HepG2 (cell line): Measurements from ENCODE around the gene ERBB4. TPM values are rescaled to one million over a fixed set of nuclear protein-coding genes. Genes with fewer than 3 reads are reported as not detected.
A peak's percentile ranks its signal among the peaks of the same experiment; 100 is the strongest.

Source experiments
- ATAC-seq: fragments of 200-7000 bp; cut with Tn5 transposase; 3 replicates; pipeline ENCODE4 v1.9.1; 2020; ENCODE audit warnings: mild to moderate bottlenecking, moderate library complexity
- BruUV-seq: library from RNA; stranded (reverse); fragments of 400-500 nt; replicated peaks from 2 replicates; lab custom pipeline; 2021; lab: Mats Ljungman, UMichigan
- CTCF ChIA-PET: fragments of 300-600 bp; formaldehyde crosslinking; extraction: SDS; loops from one replicate; lab custom pipeline; 2021; ENCODE audit warnings: low total read pairs, inconsistent platforms, low intra/inter-chr PET ratio; lab: Yijun Ruan, JAX
- POLR2A ChIA-PET: fragments of 350-600 bp; sonication (Branson Sonifier 250); formaldehyde crosslinking; loops from one replicate; lab custom pipeline; 2020; ENCODE audit warnings: antibody characterized with exemption, inconsistent platforms; lab: Yijun Ruan, JAX
- DNase-seq: peaks from one replicate; pipeline ENCODE4 v3.0.0-alpha.2; 2015; ENCODE audit warnings: low spot score
- FAIRE-seq: peaks from 3 replicates; lab custom pipeline; 2011; peaks lifted over from hg19 to GRCh38; lab: Jason Lieb, UNC
- H2AFZ ChIP-seq: one replicate; pipeline ENCODE4 v1.6.1; 2011; ENCODE audit warnings: low read length, inconsistent platforms
- H3K27ac ChIP-seq: fragments of 300-600 bp; 3 replicates; pipeline ENCODE4 v1.8.0; 2011; ENCODE audit warnings: mixed run types, mild to moderate bottlenecking, mixed read lengths, low read length, inconsistent platforms; ENCODE audit not compliant: insufficient read depth; ENCODE audit errors: extremely low read length
- H3K27me3 ChIP-seq, 2 experiments: fragments of 200-600 bp in 1 of 2; 2 replicates in 1 of 2; 3 replicates in 1 of 2; pipeline versions ENCODE4 v1.6.0 to v1.8.0; 2011; ENCODE audit warnings: low read length in 2 of 2, mild to moderate bottlenecking in 2 of 2, moderate library complexity in 2 of 2, inconsistent platforms in 1 of 2; ENCODE audit not compliant: insufficient read depth in 2 of 2, control insufficient read depth in 1 of 2
- H3K36me3 ChIP-seq, 2 experiments: fragments of 200-600 bp in 1 of 2; replicated peaks in 1 of 2; 2 replicates in 1 of 2; 3 replicates in 1 of 2; pipeline versions ENCODE4 v1.5.1 to v1.8.0; 2011; ENCODE audit warnings: low read length in 2 of 2, inconsistent platforms in 1 of 2; ENCODE audit not compliant: insufficient read depth in 2 of 2, control insufficient read depth in 1 of 2
- H3K4me1 ChIP-seq: 2 replicates; pipeline ENCODE4 v1.5.1; 2012; ENCODE audit warnings: low read length, inconsistent platforms; ENCODE audit not compliant: insufficient read depth
- H3K4me2 ChIP-seq: 2 replicates; pipeline ENCODE4 v1.6.0; 2011; ENCODE audit warnings: low read depth, low read length, inconsistent platforms
- H3K4me3 ChIP-seq, 3 experiments: fragments of 200-600 bp in 1 of 3; sonication (generic), shearing (Covaris generic) in 1 of 3; replicated peaks in 1 of 3; 2 replicates each; pipeline ENCODE4 v1.5.1; 2011 to 2016; ENCODE audit warnings: low read length in 3 of 3, inconsistent platforms in 2 of 3, low read depth in 2 of 3, mild to moderate bottlenecking in 2 of 3, control low read depth in 1 of 3, mixed read lengths in 1 of 3; ENCODE audit not compliant: insufficient read depth in 1 of 3
- H3K79me2 ChIP-seq: one replicate; pipeline ENCODE4 v1.6.1; 2011; ENCODE audit warnings: low read length, inconsistent platforms; ENCODE audit not compliant: insufficient read depth
- H3K9ac ChIP-seq: 2 replicates; pipeline ENCODE4 v1.6.0; 2011; ENCODE audit warnings: mild to moderate bottlenecking, low read depth, low read length, inconsistent platforms; ENCODE audit not compliant: insufficient read depth
- H3K9me3 ChIP-seq: 2 replicates; pipeline ENCODE4 v1.5.1; 2012; ENCODE audit warnings: mild to moderate bottlenecking, low read length
- H4K20me1 ChIP-seq: 2 replicates; pipeline ENCODE4 v1.6.0; 2011; ENCODE audit warnings: inconsistent platforms, mild to moderate bottlenecking, low read length, moderate library complexity; ENCODE audit not compliant: insufficient read depth
- HNF1A ChIP-seq, 2 experiments: sonication (generic) in 1 of 2; formaldehyde crosslinking in 1 of 2; IDR thresholded peaks; 2 replicates each; pipeline versions ENCODE4 v1.4.0 to v1.6.1; 2016 to 2020; ENCODE audit warnings: borderline replicate concordance in 1 of 2, low read depth in 1 of 2, mild to moderate bottlenecking in 1 of 2, missing genetic modification reagents in 1 of 2
- SATB2 ChIP-seq: sonication (generic); formaldehyde crosslinking; IDR thresholded peaks from 2 replicates; pipeline ENCODE4 v1.5.0; 2020; ENCODE audit warnings: missing genetic modification reagents
- WGBS: methylation state at CpG from one replicate; pipeline ENCODE4 v1.1.6; 2017; ENCODE audit warnings: low lambda C conversion rate; 5-methylcytosine and 5-hydroxymethylcytosine counted together
- in situ Hi-C: cut with HindIII; loops from 2 replicates; pipeline ENCODE4 v1.10.0; 2017; ENCODE audit warnings: low pct_unique_long_range_greater_than_20kb; ENCODE audit not compliant: extremely low pct_ligation_motif_present
- intact Hi-C: fragments of 100-400 bp; cut with micrococcal nuclease; formaldehyde crosslinking; loops from one replicate; pipeline ENCODE4 v1.10.0; 2022; ENCODE audit not compliant: unreplicated experiment
- polyA plus RNA-seq, 8 experiments: library from polyadenylated mRNA; depleted of rRNA in 3 of 8; stranded (reverse) in 7 of 8; unstranded in 1 of 8; fragments of >200 nt; fragmentation: Illumina TruSeq in 4 of 8; extraction: Trizol in 4 of 8; gene quantifications; 2 replicates each; pipeline versions ENCODE4 v1.2.1 to v1.2.3, GENCODE V29; 2011 to 2016; ENCODE audit warnings: low read depth in 4 of 8, missing spikeins in 1 of 8, mixed read lengths in 1 of 8; ENCODE audit not compliant: insufficient read depth in 1 of 8
- total RNA-seq, 5 experiments: library from RNA; depleted of rRNA; stranded (reverse); fragments of >200 nt; fragmentation: Illumina TruSeq; extraction: Trizol; gene quantifications; 2 replicates each; pipeline ENCODE4 v1.2.3, GENCODE V29; 2016; ENCODE audit warnings: low read depth in 1 of 5
- TF ChIP-seq, protein P1 (sequence below): sonication (generic); formaldehyde crosslinking; IDR thresholded peaks from 2 replicates; pipeline ENCODE4 v1.4.0; 2020; ENCODE audit warnings: missing genetic modification reagents, borderline replicate concordance
- TF ChIP-seq, protein P2 (sequence below): fragments of 450-650 bp; IDR thresholded peaks from 2 replicates; pipeline ENCODE4 v1.6.1; 2016
- TF ChIP-seq, protein P3 (sequence below): sonication (generic); formaldehyde crosslinking; IDR thresholded peaks from 2 replicates; pipeline ENCODE4 v1.5.1; 2020; ENCODE audit warnings: missing genetic modification reagents, mild to moderate bottlenecking, borderline replicate concordance

The ERBB4 gene
- total and polyA plus RNA-seq, 2 of the 13 experiments (the other 11 are each of a cell fraction or from before 2014, with no cell fraction given), result not detected

DNA sequence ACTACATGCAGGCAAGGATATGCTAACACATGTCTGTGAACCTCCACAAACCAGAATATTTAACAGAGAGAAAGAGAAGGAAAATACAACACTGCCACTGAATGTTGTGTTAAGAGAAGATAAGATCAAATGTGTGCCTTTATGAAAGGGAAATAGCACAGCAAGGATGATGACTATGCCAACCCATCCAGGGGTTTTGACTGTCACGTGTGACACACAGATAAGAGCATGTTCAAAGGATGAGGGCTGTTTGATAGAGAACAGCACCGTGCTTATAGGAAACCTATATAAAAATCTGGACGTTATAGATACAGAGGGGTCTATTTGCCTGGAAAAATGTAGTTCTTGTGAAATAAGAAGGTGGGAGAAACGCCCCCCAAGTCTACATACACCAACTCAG lies 1070.4 kb downstream of the ERBB4 start:
- Histone ChIP-seq H3K27me3 (no peaks in the 10 kb centered on the region), H3K9me3 (no peaks in the 10 kb centered on the region), H3K36me3 (no peaks in the 10 kb centered on the region), H3K4me1 (no peaks in the 10 kb centered on the region), H2AFZ (no peak overlapping the region), H3K4me3 (no peak overlapping the region), H4K20me1 (no peaks in the 10 kb centered on the region), H3K27ac (no peak overlapping the region), H3K4me2 (no peak overlapping the region), H3K79me2 (no peaks in the 10 kb centered on the region), H3K9ac (no peak overlapping the region)
- BruUV-seq, result no TSS peak
- no peak for DNase-seq
- no peak for ATAC-seq
- CTCF ChIA-PET, result no interaction called here
- no peak for FAIRE-seq
- intact Hi-C loops, result no loop called here
- in situ Hi-C loops, result no loop called here
- POLR2A ChIA-PET, result no interaction called here
- WGBS, result under 1% methylated on average over 4 of the region's 4 CpGs
- TF ChIP-seq, protein P1, sequence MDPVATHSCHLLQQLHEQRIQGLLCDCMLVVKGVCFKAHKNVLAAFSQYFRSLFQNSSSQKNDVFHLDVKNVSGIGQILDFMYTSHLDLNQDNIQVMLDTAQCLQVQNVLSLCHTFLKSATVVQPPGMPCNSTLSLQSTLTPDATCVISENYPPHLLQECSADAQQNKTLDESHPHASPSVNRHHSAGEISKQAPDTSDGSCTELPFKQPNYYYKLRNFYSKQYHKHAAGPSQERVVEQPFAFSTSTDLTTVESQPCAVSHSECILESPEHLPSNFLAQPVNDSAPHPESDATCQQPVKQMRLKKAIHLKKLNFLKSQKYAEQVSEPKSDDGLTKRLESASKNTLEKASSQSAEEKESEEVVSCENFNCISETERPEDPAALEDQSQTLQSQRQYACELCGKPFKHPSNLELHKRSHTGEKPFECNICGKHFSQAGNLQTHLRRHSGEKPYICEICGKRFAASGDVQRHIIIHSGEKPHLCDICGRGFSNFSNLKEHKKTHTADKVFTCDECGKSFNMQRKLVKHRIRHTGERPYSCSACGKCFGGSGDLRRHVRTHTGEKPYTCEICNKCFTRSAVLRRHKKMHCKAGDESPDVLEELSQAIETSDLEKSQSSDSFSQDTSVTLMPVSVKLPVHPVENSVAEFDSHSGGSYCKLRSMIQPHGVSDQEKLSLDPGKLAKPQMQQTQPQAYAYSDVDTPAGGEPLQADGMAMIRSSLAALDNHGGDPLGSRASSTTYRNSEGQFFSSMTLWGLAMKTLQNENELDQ (CRISPR knock-in tag), result no peak
- TF ChIP-seq, protein P2, sequence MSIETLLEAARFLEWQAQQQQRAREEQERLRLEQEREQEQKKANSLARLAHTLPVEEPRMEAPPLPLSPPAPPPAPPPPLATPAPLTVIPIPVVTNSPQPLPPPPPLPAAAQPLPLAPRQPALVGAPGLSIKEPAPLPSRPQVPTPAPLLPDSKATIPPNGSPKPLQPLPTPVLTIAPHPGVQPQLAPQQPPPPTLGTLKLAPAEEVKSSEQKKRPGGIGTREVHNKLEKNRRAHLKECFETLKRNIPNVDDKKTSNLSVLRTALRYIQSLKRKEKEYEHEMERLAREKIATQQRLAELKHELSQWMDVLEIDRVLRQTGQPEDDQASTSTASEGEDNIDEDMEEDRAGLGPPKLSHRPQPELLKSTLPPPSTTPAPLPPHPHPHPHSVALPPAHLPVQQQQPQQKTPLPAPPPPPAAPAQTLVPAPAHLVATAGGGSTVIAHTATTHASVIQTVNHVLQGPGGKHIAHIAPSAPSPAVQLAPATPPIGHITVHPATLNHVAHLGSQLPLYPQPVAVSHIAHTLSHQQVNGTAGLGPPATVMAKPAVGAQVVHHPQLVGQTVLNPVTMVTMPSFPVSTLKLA, result peak; percentile 83

DNA sequence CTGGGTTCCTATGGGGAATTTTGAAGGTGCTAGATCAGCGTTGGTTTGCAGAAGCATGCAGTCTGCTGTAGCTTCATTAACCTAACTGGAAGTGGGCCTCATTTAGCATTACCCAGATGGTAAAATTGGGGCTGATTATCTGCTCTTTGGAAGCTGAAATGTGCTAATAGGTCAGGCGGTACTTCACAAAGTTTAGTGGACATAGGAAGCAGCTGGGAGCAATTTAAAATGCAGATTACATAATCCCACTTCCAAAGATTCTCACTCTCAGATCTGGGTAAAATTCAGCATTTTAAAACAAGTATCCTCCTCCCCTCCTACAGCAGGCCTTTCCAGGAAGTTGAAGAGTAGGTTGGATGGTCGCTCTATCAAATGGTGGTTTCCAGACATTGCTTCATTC lies 1075.2 kb downstream of the ERBB4 start:
- Histone ChIP-seq H3K4me3 (no peak overlapping the region), H3K4me2 (no peak overlapping the region), H3K79me2 (no peaks in the 10 kb centered on the region), H3K4me1 (no peaks in the 10 kb centered on the region), H3K9ac (no peak overlapping the region), H3K36me3 (no peaks in the 10 kb centered on the region), H3K27ac (no peak overlapping the region), H3K27me3 (no peaks in the 10 kb centered on the region), H3K9me3 (no peaks in the 10 kb centered on the region), H2AFZ (no peak overlapping the region), H4K20me1 (no peaks in the 10 kb centered on the region)
- WGBS, result 0% methylated on average over 3 of the region's 3 CpGs
- in situ Hi-C loops, result no loop called here
- intact Hi-C loops, result no loop called here
- CTCF ChIA-PET, result no interaction called here
- no TSS peak for BruUV-seq
- FAIRE-seq (no peak), ATAC-seq (no peak), DNase-seq (no peak)
- POLR2A ChIA-PET, result no interaction called here
- TF ChIP-seq SATB2 (CRISPR knock-in tag) (no peak), HNF1A (IDR thresholded peaks at IDR 0.05; ENCODE audit: low read depth) (no peak), HNF1A (CRISPR knock-in tag; IDR thresholded peaks at IDR 0.05; ENCODE audit: borderline replicate concordance) (no peak)
- TF ChIP-seq, protein P3, sequence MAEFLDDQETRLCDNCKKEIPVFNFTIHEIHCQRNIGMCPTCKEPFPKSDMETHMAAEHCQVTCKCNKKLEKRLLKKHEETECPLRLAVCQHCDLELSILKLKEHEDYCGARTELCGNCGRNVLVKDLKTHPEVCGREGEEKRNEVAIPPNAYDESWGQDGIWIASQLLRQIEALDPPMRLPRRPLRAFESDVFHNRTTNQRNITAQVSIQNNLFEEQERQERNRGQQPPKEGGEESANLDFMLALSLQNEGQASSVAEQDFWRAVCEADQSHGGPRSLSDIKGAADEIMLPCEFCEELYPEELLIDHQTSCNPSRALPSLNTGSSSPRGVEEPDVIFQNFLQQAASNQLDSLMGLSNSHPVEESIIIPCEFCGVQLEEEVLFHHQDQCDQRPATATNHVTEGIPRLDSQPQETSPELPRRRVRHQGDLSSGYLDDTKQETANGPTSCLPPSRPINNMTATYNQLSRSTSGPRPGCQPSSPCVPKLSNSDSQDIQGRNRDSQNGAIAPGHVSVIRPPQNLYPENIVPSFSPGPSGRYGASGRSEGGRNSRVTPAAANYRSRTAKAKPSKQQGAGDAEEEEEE (CRISPR knock-in tag), result no peak
